NCI-H526 (cell line): ENCODE measurements around the gene PCBD1.
"Not testable (repeated sequence)": the region's sequence is repeated elsewhere in the genome, so short reads cannot be mapped to it uniquely, and the experiment has no call there.

Source experiments
- DNase-seq, 2 experiments: peaks; one replicate each; lab custom pipeline; 2025; lab: John Stamatoyannopoulos, UW

Gene PCBD1

GRCh38 chr10:70887804-70888800 is at the start of gene PCBD1:
Gene PCBD1, minus strand, starts transcription at chr10:70888565. Its CDS starts 32 bp downstream, at chr10:70888533.
- peak; percentile 40 to 78 for DNase-seq

- no peak for DNase-seq
Observed at GRCh38 chr10:70937661-70938060, 49.3 kb upstream of the PCBD1 start.

DNA sequence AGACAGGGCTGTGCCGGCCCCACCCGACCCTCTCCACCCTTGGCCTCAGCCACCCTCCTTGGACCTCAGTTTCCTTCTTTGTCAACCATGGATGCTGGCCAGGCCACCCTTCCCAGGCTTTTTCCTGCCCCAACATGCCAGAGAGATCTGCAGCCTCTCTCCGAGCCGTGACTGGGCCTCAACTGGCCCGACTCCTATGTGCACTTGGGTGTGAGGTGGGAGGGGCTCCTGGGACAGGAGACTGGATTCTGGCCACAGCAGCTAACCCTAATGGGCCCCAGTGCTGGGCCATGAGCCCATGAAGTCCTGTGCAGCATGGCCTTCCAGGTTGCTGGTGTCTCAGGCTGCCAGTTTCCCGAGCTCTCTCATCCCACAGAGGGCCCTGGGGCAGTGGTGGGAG is 47.7 kb upstream of the PCBD1 start:
- no peak for DNase-seq

- DNase-seq = no peak
Observed at GRCh38 chr10:70935631-70936030, 47.3 kb upstream of the PCBD1 start.

DNA sequence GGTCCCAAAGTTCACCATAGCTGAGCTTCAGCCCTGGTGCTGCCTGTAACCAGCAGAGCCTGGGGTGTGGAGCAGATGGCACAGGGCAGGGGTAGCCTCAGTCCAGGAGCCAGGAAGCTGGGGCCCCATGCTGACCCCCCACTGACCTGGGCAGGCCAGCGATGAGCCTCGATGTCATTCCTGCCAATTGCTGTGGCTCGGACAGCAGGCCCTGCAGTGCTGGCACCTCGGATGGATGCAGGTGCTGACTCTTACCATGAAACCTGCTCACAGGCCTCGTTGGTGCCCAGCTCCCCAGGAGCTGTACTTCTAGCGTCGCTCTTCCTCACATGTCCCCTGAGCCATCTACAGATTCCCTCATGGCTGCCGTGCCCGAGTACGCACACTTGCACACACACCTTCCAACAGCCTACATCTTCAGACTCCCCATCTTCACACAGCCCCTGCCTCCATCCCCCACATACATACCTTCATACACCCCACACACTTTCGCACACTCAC is 46.8 kb upstream of the PCBD1 start:
- DNase-seq = no peak

GRCh38 chr10:70934701-70935100 is 46.3 kb upstream of the PCBD1 start:
- DNase-seq = no peak

DNA sequence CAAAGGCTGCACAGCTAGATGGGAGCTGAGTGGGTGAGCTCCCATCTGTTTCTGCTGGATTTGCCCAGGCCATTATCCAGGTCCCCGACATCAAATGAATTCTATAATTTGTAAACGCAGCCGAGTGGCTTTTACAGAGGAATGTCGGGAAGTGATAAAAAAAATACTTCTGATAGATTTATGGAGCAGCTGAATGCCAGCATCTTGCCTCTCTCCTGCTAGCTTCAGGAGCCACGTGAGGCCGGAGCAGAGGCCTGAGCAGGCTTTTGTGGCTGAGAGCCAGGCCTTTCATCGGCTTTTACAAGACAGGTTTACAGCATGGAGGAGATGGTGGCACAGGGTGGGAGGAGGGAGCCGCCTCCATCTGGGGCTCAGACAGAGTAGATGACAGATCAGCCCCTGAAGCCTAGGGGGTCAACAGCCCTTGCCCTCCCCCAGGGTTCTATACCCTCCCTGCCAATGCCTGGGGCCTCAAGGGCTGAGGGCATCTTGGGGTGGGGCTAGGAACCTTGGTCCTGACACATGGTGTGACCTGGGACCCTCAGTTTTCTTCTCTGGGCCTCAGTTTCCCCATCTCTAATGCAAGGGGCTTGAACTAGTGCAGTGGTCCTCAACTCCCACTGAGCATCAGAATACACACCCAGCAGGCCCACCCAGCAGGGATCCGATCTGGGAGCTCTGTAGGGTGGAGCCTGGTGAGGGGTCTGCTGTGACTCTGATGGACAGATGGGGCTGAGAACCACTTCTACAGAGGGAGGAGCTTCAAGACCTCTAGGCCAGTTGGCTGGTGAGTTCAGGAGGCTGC is 44.2 kb upstream of the PCBD1 start:
- DNase-seq = no peak

GRCh38 chr10:70931168-70931815 is 42.9 kb upstream of the PCBD1 start:
- no peak for DNase-seq

DNA sequence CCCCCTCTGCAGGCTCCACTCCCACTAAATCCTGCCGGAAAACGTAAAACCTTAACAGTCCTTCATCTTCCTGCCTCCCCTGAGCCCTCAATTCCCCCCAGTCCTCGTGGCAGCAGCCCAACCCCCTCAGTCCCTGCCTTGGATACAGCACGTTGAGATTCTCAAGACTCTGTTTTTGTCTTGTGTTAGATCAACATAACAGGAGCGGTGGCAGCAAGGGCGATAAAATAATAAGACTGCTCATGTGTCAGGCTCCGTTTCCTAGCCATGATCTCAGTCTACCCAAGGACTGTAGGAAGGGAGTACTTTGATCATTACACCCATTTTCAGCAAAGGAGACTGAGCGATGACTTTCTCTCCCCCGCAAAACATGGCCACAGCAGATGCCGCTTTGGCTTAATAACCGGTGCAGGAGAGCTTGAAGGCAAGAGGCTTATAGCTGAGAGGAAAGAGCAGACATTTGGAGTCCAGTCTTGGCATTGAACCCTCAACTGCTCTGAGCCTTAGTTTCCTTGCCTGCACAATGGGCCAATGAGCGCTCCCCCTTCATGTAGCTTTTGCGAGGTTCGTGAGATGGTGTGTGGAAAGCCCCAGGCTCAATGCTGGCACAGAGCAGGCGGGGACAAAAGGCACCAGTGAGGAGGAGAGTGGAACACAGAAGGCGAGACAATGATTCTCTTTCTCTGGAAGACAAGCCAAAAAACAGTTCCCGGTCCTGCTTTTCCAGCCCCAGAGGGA is 42.1 kb upstream of the PCBD1 start:
- no peak for DNase-seq

DNA sequence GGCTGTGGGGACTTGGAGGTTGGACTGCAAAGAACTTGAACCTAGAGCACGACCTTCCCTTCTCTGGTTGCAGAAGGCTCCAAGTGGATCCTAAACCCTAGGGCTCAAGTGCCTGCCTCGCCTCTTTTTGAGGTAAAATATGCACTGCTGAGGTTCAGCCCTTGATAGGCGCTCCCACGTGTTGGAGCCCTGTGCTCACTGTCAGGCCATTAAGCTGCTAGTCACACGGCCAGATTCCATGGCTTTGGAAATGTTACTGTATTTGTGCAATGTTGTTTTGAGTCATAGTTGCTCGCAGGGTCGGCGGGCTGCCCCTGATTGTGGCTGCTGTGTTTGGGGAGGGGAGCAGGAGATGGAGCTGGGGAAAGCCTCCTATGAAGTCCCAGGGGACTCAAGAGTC is 39.8 kb upstream of the PCBD1 start:
- DNase-seq = peak in 1 of 2 experiments; percentile 46

- no peak for DNase-seq
Observed at GRCh38 chr10:70927189-70927943, 39.0 kb upstream of the PCBD1 start.

- DNase-seq = no peak
Observed at GRCh38 chr10:70926226-70927000, 38.0 kb upstream of the PCBD1 start.

DNA sequence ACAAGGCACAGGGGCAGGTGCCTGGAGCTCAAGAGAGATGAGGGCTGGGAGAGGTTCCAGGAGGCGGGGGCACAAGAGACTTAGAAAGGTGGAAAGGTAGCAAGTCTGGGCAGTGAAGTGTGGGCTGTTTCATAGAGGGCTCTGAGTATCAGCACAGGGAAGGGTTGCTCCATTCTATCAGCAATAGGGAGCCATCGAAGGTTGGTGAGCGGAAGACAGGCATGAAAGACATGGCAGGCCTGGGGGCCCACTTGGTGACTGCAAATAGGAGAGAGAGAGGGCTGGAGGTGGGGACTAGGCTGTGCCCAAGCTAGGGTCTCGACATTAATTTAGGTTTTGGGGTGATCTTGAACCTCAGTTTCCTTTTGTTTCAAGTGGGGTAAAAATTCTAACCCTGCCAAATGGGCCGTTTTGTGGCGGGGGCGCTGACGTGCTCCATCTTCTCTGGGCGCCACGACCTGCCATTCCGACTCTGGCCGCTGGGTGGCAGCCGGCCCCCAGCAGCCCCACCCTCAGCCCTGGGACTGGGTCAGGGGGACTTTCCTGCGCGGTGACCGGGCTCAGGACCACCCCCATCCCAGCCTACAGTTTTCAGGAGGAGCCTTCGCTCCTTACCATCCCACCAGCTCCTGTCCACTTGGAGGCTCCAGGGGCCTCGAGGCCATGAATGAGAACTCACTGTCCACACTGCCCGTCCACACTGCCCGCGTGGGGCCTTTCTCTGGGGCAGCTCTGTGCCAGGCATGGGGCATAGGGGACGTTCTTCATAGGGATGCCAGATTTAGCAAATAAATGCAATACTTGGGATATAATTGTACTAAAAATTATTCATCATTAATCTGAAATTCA is 37.2 kb upstream of the PCBD1 start:
- peak; percentile 3 to 50 for DNase-seq

DNA sequence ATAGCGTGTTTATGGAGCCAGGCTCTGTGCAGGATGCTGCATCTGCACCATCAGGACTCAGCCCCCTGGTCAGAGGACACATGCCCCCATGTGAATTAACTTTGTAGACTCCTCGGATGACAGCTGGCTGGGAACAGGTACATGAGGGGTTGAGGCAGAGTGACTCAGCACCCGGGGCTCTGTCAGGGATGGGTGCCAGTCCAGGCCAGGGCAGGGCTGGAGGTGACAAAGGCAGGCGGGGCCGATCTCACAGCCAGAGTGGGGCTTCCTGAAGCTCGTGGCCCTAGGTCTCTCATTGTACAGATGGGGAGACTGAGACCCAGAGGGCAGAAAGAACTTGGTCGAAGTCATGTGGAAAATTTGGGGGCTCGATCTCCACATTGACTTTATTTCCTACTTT is 35.3 kb upstream of the PCBD1 start:
- DNase-seq = no peak

- no peak for DNase-seq
Observed at GRCh38 chr10:70921285-70921684, 32.9 kb upstream of the PCBD1 start.

DNA sequence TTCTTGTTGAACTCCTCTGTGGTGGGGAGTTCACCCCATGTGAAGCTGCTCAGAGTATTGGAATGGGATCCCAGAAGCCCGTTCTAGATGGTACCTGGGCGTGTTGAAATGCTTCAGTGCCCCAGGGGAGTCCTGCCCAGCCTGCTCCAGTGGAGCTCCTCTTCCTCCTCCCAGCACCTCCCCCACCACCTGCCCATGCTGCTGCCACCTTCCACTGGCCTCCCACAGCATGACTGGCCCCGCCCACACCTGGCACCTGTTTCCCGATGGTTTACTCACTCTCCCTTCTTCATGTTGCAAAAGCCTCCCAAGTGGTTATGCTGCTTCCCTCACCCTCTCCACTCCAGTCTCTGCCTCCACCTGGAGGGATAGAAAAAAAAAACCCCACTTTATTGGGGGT is 32.2 kb upstream of the PCBD1 start:
- peak; percentile 23 to 76 for DNase-seq

- DNase-seq = not testable (repeated sequence)
Observed at GRCh38 chr10:70919906-70920305, 31.5 kb upstream of the PCBD1 start.

GRCh38 chr10:70918851-70919530 is 30.6 kb upstream of the PCBD1 start:
- DNase-seq = peak in 1 of 2 experiments; percentile 39
